ENCODE results near the gene ZC3H7B.
A peak's percentile ranks its signal among the peaks of the same experiment; 100 is the strongest.
"Not testable (repeated sequence)": the region's sequence is repeated elsewhere in the genome, so short reads cannot be mapped to it uniquely, and the experiment has no call there.

The ZC3H7B gene

GRCh38 chr22:41383085-41383484 is 81.8 kb downstream of the ZC3H7B start:
- no peak for DNase-seq

DNA sequence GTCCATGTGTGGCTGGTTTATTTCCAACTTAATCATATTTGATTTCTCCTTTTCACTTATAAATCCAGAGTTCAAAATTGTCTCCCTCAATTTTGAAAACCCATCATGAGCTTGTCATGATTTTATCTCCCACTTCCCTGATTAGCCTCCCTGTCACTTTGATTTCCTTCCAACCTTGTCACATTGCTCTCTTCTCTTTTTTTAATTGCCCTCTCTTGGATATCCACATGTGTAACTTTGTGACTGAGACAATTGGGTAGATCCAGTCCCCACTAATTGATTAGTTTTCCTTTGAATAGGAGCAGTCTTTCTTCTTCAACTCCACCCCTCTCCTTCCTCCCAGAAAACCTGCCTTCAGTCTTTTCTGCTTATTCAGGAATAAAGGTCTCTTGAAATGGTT is 82.8 kb downstream of the ZC3H7B start:
- no peak for DNase-seq

DNA sequence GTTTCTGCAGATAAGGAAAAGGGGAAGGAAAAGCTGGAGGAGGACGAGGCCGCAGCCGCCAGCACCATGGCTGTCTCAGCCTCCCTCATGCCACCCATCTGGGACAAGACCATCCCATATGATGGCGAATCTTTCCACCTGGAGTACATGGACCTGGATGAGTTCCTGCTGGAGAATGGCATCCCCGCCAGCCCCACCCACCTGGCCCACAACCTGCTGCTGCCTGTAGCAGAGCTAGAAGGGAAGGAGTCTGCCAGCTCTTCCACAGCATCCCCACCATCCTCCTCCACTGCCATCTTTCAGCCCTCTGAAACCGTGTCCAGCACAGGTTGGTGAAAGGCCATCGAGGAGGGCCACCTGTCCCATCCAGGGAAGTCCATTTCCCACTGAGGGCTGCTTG is 86.0 kb downstream of the ZC3H7B start:
- DNase-seq: no peak

- no peak for DNase-seq
Measured at GRCh38 chr22:41394012-41394356, 92.7 kb downstream of the ZC3H7B start.

- DNase-seq: no peak
Measured at GRCh38 chr22:41395531-41396240, 94.4 kb downstream of the ZC3H7B start.

GRCh38 chr22:41397143-41397811 is 96.0 kb downstream of the ZC3H7B start:
- no peak for DNase-seq

DNA sequence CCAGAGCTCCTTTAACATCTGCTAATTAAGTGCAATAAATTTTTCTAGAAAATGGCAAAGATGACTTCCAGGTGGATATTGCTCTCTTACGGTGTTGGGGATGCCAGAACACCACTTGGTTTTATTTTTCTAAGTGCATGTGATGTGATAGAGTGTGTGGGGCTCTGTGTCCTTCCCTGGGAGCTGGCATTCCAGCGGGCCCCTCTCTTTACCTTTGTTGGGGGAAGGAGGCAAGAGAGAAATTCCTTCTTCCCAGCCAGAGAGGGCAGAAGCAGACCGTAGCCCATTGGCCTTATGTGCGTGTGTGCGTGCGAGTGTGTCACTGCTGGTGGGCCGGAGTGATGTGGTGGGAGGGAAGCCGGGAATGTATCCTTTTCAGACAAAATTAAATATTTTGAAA is 97.6 kb downstream of the ZC3H7B start:
- no peak for DNase-seq

DNA sequence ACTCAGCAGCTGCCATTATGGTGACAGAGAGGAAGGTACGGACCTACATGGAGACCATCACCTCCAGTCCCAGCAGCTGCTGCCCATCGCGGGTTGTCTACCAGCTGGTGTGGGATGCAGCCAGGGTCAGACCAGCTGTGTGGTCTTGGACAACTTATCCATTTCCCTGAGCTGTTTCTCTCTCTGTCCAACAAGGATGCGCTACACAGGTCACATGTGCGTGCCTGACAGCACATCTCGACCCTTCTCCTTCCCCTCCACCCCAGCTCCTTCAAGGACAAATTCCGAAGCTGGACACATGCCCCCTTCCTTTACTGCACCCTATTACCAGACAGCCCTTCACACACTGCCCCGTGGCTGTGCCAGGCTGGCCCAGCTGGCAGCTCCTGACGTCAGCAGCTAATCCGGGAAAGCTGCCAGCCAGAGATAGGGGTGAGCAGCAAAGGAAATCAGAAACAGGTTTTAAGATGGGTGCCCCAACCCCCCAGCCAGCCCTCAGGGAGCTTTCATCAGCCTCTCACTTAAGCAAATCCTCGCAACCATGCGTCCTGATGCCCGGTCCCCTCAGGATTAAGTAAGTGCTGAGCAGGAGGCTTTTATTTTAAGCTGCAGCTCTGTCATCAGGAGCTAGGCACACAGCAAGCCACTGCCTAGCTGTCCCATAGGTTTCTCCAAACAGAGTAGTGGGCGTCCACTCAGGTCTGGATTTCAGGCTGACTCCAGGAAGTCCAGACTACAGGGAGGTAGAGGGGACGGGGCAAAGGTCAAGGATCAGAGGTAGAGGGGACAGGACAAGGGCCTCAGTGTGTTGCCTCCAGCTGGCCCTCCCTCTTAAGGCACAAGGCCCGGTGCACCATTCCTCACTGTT is 100.7 kb downstream of the ZC3H7B start:
- DNase-seq: no peak

DNA sequence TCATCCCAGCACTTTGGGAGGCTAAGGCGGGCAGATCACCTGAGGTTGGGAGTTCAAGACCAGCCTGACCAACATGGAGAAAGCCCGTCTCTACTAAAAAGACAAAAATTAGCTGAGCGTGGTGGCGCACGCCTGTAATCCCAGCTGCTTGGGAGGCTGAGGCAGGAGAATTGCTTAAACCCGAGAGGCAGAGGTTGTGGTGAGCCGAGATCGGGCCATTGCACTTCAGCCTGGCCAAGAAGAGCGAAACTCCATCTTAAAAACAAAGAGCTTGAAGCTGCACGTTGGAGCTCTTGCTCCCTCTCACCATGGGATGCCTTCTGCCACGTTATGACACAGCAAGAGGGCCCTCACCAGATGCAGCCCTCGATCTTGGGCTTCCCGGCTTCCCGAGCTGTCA is 101.5 kb downstream of the ZC3H7B start:
- DNase-seq: not testable (repeated sequence)

DNA sequence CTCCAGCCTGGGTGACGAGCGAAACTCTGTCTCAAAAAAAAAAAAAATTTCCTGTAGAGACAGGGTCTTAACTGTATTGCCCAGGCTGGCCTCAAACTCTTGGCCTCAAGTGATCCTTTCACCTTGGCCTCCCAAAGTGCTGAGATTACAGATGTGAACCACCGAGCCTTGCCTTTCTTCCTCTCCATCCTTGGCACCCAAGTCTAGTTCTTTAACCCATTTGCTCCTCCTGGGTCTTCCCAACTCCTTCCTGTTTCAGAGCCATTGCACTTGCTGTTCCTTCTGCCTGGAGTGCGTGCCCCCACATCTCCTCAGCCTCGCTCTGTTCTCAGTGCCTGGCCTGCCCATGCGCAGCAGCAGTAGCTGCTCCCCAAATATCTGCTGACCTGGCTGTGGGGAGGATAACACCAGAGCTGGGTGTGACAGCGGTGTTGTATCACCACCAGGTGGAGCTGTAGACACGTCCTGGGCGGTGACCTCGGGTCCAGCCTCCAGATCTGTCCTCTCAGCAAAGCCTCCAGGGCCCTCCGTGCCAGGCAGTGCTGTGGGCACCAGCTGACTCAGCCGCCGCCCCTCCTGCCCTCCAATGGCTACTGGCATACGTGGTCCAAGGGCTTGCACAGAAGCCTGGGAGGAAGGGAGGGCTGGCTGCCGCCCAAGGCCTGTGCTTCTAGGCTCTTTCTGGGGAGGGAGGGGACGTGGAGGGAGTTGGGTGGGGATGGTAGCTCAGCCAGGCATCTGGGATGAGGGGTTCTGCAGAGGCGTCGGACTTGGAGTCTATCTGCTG is 102.4 kb downstream of the ZC3H7B start:
- peak; percentile 75 for DNase-seq

- DNase-seq: no peak
Measured at GRCh38 chr22:41405588-41405987, 104.3 kb downstream of the ZC3H7B start.

DNA sequence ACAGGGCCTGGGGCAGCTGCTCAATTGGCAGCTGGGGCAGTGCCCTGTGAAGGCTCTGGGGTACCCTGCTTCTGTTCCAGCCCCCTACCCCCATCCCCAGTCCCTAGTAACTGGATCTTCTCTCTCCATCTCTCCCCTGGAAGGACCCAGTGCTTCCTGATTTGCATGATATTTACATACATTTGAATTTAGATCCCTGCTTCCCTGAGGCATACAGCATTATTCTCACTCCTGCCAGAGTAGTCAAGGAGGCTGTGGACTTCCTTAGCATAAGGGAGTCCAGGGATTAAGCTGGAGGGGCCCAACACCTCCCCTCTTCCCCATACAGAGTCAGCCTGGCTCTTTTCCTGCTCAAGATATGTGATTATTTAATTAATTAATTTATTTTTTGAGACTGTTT is 105.1 kb downstream of the ZC3H7B start:
- no peak for DNase-seq

DNA sequence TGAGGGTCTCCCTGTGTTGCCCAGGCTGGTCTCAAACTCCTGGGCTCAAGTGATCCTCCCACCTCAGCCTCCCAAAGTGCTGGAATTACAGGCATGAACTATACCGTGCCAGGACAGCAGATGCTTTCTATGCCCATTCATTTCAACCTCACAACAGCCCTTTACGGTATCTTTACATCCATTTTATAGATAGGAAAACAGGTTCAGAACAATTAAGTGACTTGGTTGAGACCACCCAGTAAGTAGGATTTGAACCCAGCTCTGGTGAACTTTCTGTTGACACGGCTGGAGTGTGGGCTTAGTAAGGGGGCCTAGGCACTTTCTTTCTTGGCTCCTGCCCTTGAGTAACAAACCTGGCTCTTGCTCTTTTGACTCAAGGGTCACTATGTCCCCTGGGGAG is 106.1 kb downstream of the ZC3H7B start:
- DNase-seq: no peak

- DNase-seq: no peak
Measured at GRCh38 chr22:41408665-41409064, 107.3 kb downstream of the ZC3H7B start.

Measured in activated CD4-positive, alpha-beta T cell treated with anti-CD3 and anti-CD28 coated beads, Interleukin-2, amount 50 U/mL, for 1 hour (primary cell).